Left renal pelvis (tissue), 4 donors: Measurements from ENCODE around the gene METTL9. TPM values are rescaled to one million over a fixed set of nuclear protein-coding genes. Genes with fewer than 3 reads are reported as not detected.
"Not testable (repeated sequence)": the region's sequence is repeated elsewhere in the genome, so short reads cannot be mapped to it uniquely, and the experiment has no call there.

ENCODE experiments used
- DNase-seq, 4 donors: peaks; one replicate each; pipeline ENCODE4 v3.0.0-alpha.2; 2013; ENCODE audit warnings: low read depth in 4 of 4, low spot score in 3 of 4
- polyA plus RNA-seq, 4 donors: library from polyadenylated mRNA; unstranded; fragments of 120-200 nt; gene quantifications; one replicate each; pipeline ENCODE4 v1.2.1, GENCODE V29; 2013; ENCODE audit not compliant: insufficient read length in 4 of 4

Gene METTL9
- polyA plus RNA-seq, result 100 to 1,000 TPM; 146 to 285 (median 255) TPM

GRCh38 chr16:21599122-21600030 is at the start of gene METTL9:
Gene METTL9, plus strand, starts transcription at chr16:21599577. Its CDS starts 157 bp downstream, at chr16:21599734.
- DNase-seq, result peak; percentile 89 to 93 (median 90)

- not testable (repeated sequence) for DNase-seq
Observed at GRCh38 chr16:21549975-21550374, 49.4 kb upstream of the METTL9 start.

- DNase-seq, result not testable (repeated sequence)
Observed at GRCh38 chr16:21550435-21550834, 48.9 kb upstream of the METTL9 start.

GRCh38 chr16:21551076-21551475 is 48.3 kb upstream of the METTL9 start:
- not testable (repeated sequence) for DNase-seq

GRCh38 chr16:21551600-21551999 is 47.8 kb upstream of the METTL9 start:
- DNase-seq, result not testable (repeated sequence)

- not testable (repeated sequence) for DNase-seq
Observed at GRCh38 chr16:21553481-21554296, 45.7 kb upstream of the METTL9 start.

- peak; percentile 29 to 54 (median 39) for DNase-seq
Observed at GRCh38 chr16:21554795-21555585, 44.4 kb upstream of the METTL9 start.

GRCh38 chr16:21555621-21556020 is 43.8 kb upstream of the METTL9 start:
- DNase-seq, result not testable (repeated sequence)

- DNase-seq, result not testable (repeated sequence)
Observed at GRCh38 chr16:21556026-21556595, 43.3 kb upstream of the METTL9 start.

- not testable (repeated sequence) for DNase-seq
Observed at GRCh38 chr16:21556651-21557241, 42.6 kb upstream of the METTL9 start.

- DNase-seq, result no peak
Observed at GRCh38 chr16:21560462-21560861, 38.9 kb upstream of the METTL9 start.

GRCh38 chr16:21563676-21564075 is 35.7 kb upstream of the METTL9 start:
- DNase-seq, result no peak

GRCh38 chr16:21564367-21564766 is 35.0 kb upstream of the METTL9 start:
- DNase-seq, result not testable (repeated sequence)

GRCh38 chr16:21565507-21565860 is 33.9 kb upstream of the METTL9 start:
- no peak for DNase-seq

- no peak for DNase-seq
Observed at GRCh38 chr16:21565861-21566669, 33.3 kb upstream of the METTL9 start.

GRCh38 chr16:21566891-21567414 is 32.4 kb upstream of the METTL9 start:
- DNase-seq, result no peak

- DNase-seq, result not testable (repeated sequence)
Observed at GRCh38 chr16:21567496-21567895, 31.9 kb upstream of the METTL9 start.

GRCh38 chr16:21568502-21569189 is 30.7 kb upstream of the METTL9 start:
- no peak for DNase-seq
